Right cardiac atrium (tissue), 5 donors: ENCODE measurements around the gene TMEM26. TPM values are rescaled to one million over a fixed set of nuclear protein-coding genes. Genes with fewer than 3 reads are reported as not detected.

ENCODE experiments used
- ATAC-seq, 2 donors: fragments of 200-7000 bp; cut with Tn5 transposase; one replicate each; pipeline versions ENCODE4 v1.8.0 to v1.9.1; 2020; ENCODE audit warnings: moderate library complexity in 2 of 2, mild to moderate bottlenecking in 1 of 2
- DNase-seq, 3 donors: peaks; one replicate each; pipeline ENCODE4 v3.0.0-alpha.2; 2020
- H3K27ac ChIP-seq: one replicate; pipeline ENCODE4 v1.5.1; 2013; ENCODE audit warnings: mild to moderate bottlenecking, low read length, control low read depth, moderate library complexity
- H3K27me3 ChIP-seq: one replicate; pipeline ENCODE4 v1.6.1; 2013; ENCODE audit not compliant: control insufficient read depth, insufficient read depth
- H3K4me1 ChIP-seq: one replicate; pipeline ENCODE4 v1.6.1; 2013; ENCODE audit warnings: low read length; ENCODE audit not compliant: control insufficient read depth, insufficient read depth
- H3K4me3 ChIP-seq: one replicate; pipeline ENCODE4 v1.5.1; 2013; ENCODE audit warnings: low read length, control low read depth
- H3K9me3 ChIP-seq: one replicate; pipeline ENCODE4 v1.6.1; 2013; ENCODE audit warnings: low read length; ENCODE audit not compliant: control insufficient read depth
- WGBS: extraction: QIAGEN DNeasy Blood & Tissue Kit; methylation state at CpG from one replicate; pipeline ENCODE4 v1.1.7; 2013; 5-methylcytosine and 5-hydroxymethylcytosine counted together
- intact Hi-C, 4 donors: fragments of 100-400 bp; cut with DNase I; formaldehyde crosslinking; loops; one replicate each; pipeline versions ENCODE4 v1.11.0 to v1.14.0; 2022 to 2023
- polyA plus RNA-seq: library from polyadenylated mRNA; stranded (reverse); fragments of 200-250 nt; gene quantifications from one replicate; pipeline ENCODE4 v1.2.3, GENCODE V29; 2013
- total RNA-seq, 4 donors: library from RNA; stranded (reverse); fragmentation: NEBNext Ultra II Directional; extraction: Animal tissue kit (Norgen Biotek cat#: 25700); gene quantifications; one replicate each; pipeline ENCODE4 v1.2.1, GENCODE V29; 2021
- donor health status: healthy with polysubstance abuse.
- donor health status: DM: no; HTN: yes; CAD: no.
- donor health status: DM: no; HTN: no; CAD: no.
- donor health status: DM: no; HTN: yes; CAD: no; lungs with severe emphysema.
- donor health status: DM: yes; HTN: yes; CAD: no.

Gene TMEM26
- total and polyA plus RNA-seq, 5 donors = 0.14 to 0.43 (median 0.17) TPM; not detected in 1

DNA sequence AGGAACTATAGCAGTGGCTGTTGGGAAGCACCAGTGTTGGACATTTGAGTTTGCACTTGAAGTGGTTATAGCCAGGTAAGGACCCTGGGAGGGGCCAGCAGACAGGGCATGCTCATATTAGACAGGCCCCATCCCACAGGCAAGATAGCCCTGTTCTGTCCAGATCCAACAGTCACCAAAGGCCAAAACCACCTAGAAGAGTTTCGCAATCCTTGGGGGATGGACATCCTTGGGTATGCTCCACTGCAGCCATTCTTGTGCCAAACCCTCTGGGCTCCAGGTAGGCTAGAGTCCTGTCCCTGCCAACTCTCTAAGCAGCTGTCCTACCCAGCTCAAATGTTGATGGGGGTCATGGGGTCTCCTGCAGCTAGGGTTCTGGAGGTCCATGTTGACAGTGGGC, 76.8 kb downstream of the TMEM26 start:
- DNase-seq = no peak
- no peak for ATAC-seq
- intact Hi-C loops = no loop called here

DNA sequence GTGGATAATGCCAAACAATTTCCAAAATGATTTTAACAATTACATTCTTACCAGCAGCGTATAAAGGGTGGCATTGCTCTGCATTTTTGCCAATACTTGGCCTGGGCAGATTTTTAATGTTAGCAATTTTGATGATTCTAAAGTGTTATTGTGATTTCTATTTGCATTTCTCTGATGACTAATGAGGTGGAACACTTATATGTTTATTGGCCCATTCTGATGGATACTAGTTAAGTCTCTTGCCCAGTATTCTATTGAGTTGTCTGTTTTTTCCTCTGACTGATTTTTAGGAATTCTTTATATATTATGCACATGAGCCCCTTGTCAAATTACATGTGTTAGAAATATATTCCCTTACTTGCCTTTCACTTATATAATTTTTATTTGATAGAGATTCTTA, 86.8 kb downstream of the TMEM26 start:
- Histone ChIP-seq H3K4me3 (no peak overlapping the region), H3K27me3 (no peaks in the 10 kb centered on the region), H3K4me1 (no peaks in the 10 kb centered on the region), H3K9me3 (no peaks in the 10 kb centered on the region), H3K27ac (no peak overlapping the region)
- ATAC-seq = no peak
- WGBS = 89% methylated on average over 1 of the region's 1 CpG
- DNase-seq = no peak
- intact Hi-C loops = no loop called here

More for the DNA sequence above, 76.8 kb downstream of the TMEM26 start:
- H3K9me3 ChIP-seq = no peaks in the 10 kb centered on the region
- H3K27me3 ChIP-seq = no peaks in the 10 kb centered on the region
- WGBS = 93% methylated on average over 1 of the region's 1 CpG
- no peak overlapping the region for H3K4me3 ChIP-seq
- H3K27ac ChIP-seq = no peak overlapping the region
- H3K4me1 ChIP-seq = no peaks in the 10 kb centered on the region

DNA sequence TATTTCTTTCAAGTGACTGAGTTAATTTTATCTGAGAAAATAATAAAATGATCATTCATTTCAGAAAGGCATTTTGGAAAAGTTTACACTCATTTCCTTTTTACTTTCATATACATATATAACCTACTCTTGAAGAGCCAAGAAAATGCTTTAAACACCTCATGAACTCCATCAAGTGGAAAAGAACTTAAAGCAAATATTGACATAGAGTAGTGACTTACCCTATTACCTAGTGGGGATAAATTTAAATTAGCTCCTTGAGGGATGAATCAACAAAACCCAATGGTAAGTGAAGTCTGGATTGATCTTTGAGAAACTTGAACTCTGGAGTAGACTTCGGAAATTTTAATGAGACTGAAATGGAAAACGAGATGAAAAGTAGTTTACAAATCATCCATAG, 88.6 kb downstream of the TMEM26 start:
- intact Hi-C loops = no loop called here
- H3K27ac ChIP-seq = no peak overlapping the region
- ATAC-seq (no peak), DNase-seq (no peak)
- no peaks in the 10 kb centered on the region for H3K4me1 ChIP-seq
- WGBS = 90% methylated on average over 2 of the region's 2 CpGs
- H3K4me3 ChIP-seq = no peak overlapping the region
- no peaks in the 10 kb centered on the region for H3K27me3 ChIP-seq
- H3K9me3 ChIP-seq = no peaks in the 10 kb centered on the region

DNA sequence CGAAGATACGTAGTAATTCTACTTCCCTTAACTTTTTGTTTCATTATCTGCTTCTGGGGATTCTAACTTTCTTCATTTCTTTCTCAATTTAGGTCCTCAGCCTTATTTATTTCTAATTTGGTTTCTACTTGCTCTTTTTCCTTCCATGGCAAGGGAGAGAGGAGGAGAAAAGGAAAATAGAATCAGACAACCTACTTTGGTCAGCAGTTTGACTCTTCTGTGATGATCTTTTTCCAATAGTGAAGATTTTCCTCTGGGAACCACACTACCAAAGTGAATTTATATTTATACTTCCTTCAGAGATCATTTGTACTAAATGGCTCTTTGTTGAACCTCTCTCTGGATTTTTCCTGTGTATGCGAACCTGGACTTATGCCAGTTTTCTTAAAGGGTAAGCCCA, 90.2 kb downstream of the TMEM26 start:
- DNase-seq = no peak

DNA sequence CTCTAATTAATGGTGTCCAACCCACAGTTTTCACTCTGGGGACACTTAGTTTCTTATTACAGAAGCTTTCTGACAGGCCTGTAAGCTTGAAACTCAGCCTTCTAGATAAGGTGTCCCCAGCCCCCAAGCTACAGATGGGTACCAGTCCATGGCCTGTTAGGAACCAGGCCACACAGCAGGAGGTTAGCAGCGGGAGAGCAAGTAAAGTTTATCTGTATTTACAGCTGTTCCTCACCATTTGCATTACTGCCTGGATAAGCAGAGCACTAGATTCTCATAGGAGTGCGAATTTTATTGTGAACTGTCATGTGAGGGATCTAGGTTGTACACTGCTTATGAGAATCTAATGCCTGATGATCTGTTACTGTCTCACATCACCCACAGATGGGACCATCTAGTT, 93.7 kb downstream of the TMEM26 start:
- Histone ChIP-seq H3K9me3 (no peaks in the 10 kb centered on the region), H3K27ac (no peak overlapping the region), H3K4me3 (no peak overlapping the region), H3K4me1 (no peaks in the 10 kb centered on the region), H3K27me3 (no peaks in the 10 kb centered on the region)
- WGBS = 79% methylated on average over 2 of the region's 2 CpGs
- no peak for ATAC-seq
- intact Hi-C loops = no loop called here
- DNase-seq = no peak

More for the DNA sequence above, 90.2 kb downstream of the TMEM26 start:
- Histone ChIP-seq H3K27me3 (no peaks in the 10 kb centered on the region), H3K9me3 (no peaks in the 10 kb centered on the region), H3K4me3 (no peak overlapping the region), H3K27ac (no peak overlapping the region), H3K4me1 (no peaks in the 10 kb centered on the region)
- WGBS = 66% methylated on average over 3 of the region's 3 CpGs
- intact Hi-C loops = no loop called here
- no peak for ATAC-seq

DNA sequence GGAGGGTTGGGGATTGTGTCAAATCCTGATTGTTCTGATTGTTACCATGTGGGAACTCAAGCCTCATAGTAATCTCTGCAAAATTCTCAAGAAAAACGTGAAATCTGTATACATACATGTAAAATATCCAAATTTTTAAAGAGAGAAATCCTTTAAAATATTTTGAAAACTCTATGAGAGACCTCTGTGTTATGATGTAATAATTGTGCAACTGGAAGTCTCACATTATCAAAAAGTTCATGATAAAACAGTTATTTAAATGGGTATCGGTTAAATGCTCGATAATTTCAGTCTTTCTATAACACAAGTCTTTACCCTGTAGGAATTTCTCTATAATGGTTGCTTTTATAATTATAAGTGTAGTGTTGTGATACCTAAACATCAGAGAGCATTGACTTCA, 95.5 kb downstream of the TMEM26 start:
- no peaks in the 10 kb centered on the region for H3K27me3 ChIP-seq

More for the DNA sequence above, 95.5 kb downstream of the TMEM26 start:
- Histone ChIP-seq H3K9me3 (no peaks in the 10 kb centered on the region), H3K4me3 (no peak overlapping the region), H3K4me1 (no peaks in the 10 kb centered on the region), H3K27ac (no peak overlapping the region)
- ATAC-seq (no peak), DNase-seq (no peak)
- intact Hi-C loops = no loop called here
- WGBS = 72% methylated on average over 3 of the region's 3 CpGs

Other genes with a start within 250 kb of the TMEM26 start
- under 1 TPM in 1 of 4 donors, not detected in 3; 0.66 TPM for gene CABCOCO1, start 209.5 kb upstream of the TMEM26 start, total RNA-seq
- 0.09 TPM for gene CABCOCO1, start 209.5 kb upstream of the TMEM26 start, polyA plus RNA-seq